ENCODE measurements around the gene PDZD8. TPM values are rescaled to one million over a fixed set of nuclear protein-coding genes. Genes with fewer than 3 reads are reported as not detected.

Gene PDZD8
- total and polyA plus RNA-seq, 8 donors: 4.6 to 55.9 (median 39.9) TPM

- Histone ChIP-seq H3K36me3 (no peaks in the 10 kb centered on the region), H3K27ac (peak overlapping the region; percentile 85 to 96 (median 90)), H3K9me3 (no peaks in the 10 kb centered on the region), H3K4me1 (peaks cover 2 to 12% (median 9%) of the 10 kb centered on the region in 3 donors), H3K4me3 (peak overlapping the region; percentile 70 to 94 (median 74)), H3K27me3 (no peaks in the 10 kb centered on the region)
- DNase-seq (peak; percentile 35 to 88 (median 57)), FAIRE-seq (no peak), ATAC-seq (peak; percentile 5 to 41 (median 8))
- 0 to 1% methylated on average over 74 to 92 of the region's 92 CpGs for WGBS, 2 donors
- TF ChIP-seq, protein P1, sequence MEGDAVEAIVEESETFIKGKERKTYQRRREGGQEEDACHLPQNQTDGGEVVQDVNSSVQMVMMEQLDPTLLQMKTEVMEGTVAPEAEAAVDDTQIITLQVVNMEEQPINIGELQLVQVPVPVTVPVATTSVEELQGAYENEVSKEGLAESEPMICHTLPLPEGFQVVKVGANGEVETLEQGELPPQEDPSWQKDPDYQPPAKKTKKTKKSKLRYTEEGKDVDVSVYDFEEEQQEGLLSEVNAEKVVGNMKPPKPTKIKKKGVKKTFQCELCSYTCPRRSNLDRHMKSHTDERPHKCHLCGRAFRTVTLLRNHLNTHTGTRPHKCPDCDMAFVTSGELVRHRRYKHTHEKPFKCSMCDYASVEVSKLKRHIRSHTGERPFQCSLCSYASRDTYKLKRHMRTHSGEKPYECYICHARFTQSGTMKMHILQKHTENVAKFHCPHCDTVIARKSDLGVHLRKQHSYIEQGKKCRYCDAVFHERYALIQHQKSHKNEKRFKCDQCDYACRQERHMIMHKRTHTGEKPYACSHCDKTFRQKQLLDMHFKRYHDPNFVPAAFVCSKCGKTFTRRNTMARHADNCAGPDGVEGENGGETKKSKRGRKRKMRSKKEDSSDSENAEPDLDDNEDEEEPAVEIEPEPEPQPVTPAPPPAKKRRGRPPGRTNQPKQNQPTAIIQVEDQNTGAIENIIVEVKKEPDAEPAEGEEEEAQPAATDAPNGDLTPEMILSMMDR (IDR thresholded peaks at IDR 0.05): no peak
- intact Hi-C loops (cut with DNase I): no loop called here
Measured at GRCh38 chr10:117374506-117375359, 507 bp downstream of the PDZD8 start.

DNA sequence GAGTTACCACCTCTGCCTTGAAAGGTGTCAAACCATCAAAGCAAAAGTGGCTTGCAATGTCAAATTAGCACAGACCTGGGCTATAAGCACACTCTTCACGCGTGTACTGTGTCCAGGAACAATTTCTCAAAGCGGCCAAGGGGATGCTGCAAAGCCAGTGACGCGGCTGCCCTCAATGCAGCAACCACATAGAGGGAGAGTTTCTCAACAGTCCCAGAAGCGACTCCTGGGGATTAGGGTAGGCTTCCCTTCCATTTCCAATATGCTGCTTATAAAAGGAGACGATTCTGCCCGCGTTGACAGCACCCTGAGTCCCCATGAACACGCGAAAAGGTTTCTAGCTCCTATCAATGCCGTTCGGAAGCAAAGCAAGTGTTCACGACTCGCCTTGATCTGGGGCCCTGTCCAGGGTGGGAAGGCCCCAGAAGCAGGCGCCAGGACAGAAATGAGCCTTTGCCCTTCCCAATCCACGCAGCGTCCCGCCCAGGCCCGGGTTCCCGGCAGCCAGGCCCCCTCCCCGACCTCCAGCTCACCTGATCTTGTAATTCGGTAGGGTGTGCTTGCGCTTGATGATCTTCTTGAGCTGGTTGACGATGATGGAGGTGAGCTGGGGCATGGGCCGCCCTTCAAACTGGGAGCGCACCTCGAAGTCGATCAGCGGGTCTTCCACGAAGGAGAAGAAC is 1.3 kb downstream of the PDZD8 start:
- FAIRE-seq: no peak
- ATAC-seq: peak; percentile 11 to 43 (median 32)
- peak; percentile 46 to 76 (median 58) for DNase-seq
- Histone ChIP-seq H3K27me3 (no peaks in the 10 kb centered on the region), H3K4me3 (peak overlapping the region; percentile 70 to 94 (median 74)), H3K27ac (peak overlapping the region; percentile 85 to 96 (median 90)), H3K4me1 (peaks cover 6 to 15% (median 10%) of the 10 kb centered on the region in 3 donors), H3K9me3 (no peaks in the 10 kb centered on the region), H3K36me3 (no peaks in the 10 kb centered on the region)
- intact Hi-C loops (cut with DNase I): no loop called here
- TF ChIP-seq, protein P1 (IDR thresholded peaks at IDR 0.05): no peak
- 1% methylated on average over 31 of the region's 31 CpGs for WGBS, 2 donors

DNA sequence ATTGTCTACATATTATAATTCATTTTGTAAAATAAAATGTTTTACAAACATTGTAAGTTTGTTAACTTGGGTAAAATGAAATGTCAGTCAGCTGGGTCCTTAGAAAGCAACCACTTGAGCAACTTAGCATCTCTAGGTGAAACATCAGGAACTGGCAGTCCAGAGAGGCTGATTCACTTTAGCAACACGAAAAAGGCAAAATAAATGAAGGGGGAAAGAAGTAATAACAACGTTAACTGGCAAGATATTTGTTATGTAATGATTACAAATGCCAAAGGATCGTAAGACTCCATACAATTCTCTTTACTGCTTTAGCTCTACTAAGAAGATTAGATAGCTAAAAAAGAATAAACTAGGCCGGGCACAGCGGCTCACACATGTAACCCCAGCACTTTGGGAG is 5.0 kb downstream of the PDZD8 start:
- 33 to 35% methylated on average over 5 of the region's 5 CpGs for WGBS, 2 donors

DNA sequence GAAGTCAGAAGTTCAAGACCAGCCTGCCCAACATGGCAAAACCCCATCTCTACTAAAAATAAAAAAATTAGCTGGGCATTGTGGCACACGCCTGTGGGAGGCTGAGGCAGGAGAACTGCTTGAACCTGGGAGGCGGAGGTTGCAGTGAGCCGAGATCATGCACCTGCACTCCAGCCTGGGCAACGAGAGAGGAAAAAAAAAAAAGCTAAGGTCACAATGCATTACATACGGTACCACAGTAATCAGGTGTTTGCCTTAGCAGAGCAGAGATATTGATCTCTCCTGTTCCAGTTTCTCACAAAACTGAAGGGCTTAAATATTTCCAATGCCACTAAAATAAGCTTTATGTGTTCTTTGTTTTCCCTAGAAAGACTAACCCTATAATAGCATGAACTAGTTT is 7.5 kb downstream of the PDZD8 start:
- peaks cover 42 to 59% (median 56%) of the 10 kb centered on the region in 3 donors for H3K4me1 ChIP-seq
- 30% methylated on average over 5 of the region's 5 CpGs for WGBS, 2 donors
- H3K4me3 ChIP-seq: peak overlapping the region in 1 of 4 donors; percentile 4
- no peaks in the 10 kb centered on the region for H3K27me3 ChIP-seq
- FAIRE-seq (no peak), ATAC-seq (peak; percentile 22 to 55 (median 26)), DNase-seq (peak in 1 of 6 donors; percentile 26)
- TF ChIP-seq, protein P1 (IDR thresholded peaks at IDR 0.05): no peak
- H3K9me3 ChIP-seq: no peaks in the 10 kb centered on the region
- H3K36me3 ChIP-seq: no peaks in the 10 kb centered on the region
- intact Hi-C loops (cut with DNase I): no loop called here
- peak overlapping the region in 2 of 4 donors; percentile 80 to 92 for H3K27ac ChIP-seq

More for the DNA sequence above, 5.0 kb downstream of the PDZD8 start:
- ATAC-seq: no peak
- H3K27ac ChIP-seq: peak overlapping the region in 2 of 4 donors; percentile 80 to 91
- TF ChIP-seq, protein P1 (IDR thresholded peaks at IDR 0.05): no peak
- intact Hi-C loops (cut with DNase I): no loop called here
- no peak for DNase-seq
- H3K9me3 ChIP-seq: no peaks in the 10 kb centered on the region
- peaks cover 23 to 38% (median 34%) of the 10 kb centered on the region in 3 donors for H3K4me1 ChIP-seq
- H3K27me3 ChIP-seq: no peaks in the 10 kb centered on the region
- H3K36me3 ChIP-seq: no peaks in the 10 kb centered on the region
- H3K4me3 ChIP-seq: peak overlapping the region in 1 of 4 donors; percentile 74
- FAIRE-seq: no peak

All from pancreas (tissue), 10 donors.